SK-N-SH treated with all-trans-retinoic acid at 6 μM for 48 hours (cell line): ENCODE data around the gene TUBGCP2.

ENCODE experiments used
- ATAC-seq: fragments of 200-7000 bp; cut with Tn5 transposase; 3 replicates; pipeline ENCODE4 v1.9.1; 2020; ENCODE audit warnings: mild to moderate bottlenecking, moderate library complexity
- ARNTL ChIP-seq: fragments of 450-650 bp; formaldehyde crosslinking; IDR thresholded peaks from 2 replicates; pipeline ENCODE4 v1.5.0; 2020; ENCODE audit warnings: low read depth, mild to moderate bottlenecking, moderate library complexity, borderline replicate concordance
- BACH2 ChIP-seq: fragments of 250-450 bp; sonication (Bioruptor Pico); IDR thresholded peaks from 2 replicates; pipeline ENCODE4 v1.9.0; 2021; ENCODE audit warnings: mild to moderate bottlenecking, borderline replicate concordance
- CREB5 ChIP-seq: fragments of 250-450 bp; sonication (Bioruptor Pico); IDR thresholded peaks from 2 replicates; pipeline ENCODE4 v1.5.1; 2020; ENCODE audit warnings: low read depth, mild to moderate bottlenecking, moderate library complexity
- CSDC2 ChIP-seq: fragments of 250-450 bp; sonication (Bioruptor Pico); IDR thresholded peaks from 2 replicates; pipeline ENCODE4 v1.5.0; 2020; ENCODE audit warnings: mild to moderate bottlenecking, moderate library complexity
- ESRRG ChIP-seq: fragments of 250-450 bp; sonication (Bioruptor Pico); IDR thresholded peaks from 2 replicates; pipeline ENCODE4 v1.6.1; 2021; ENCODE audit warnings: mild to moderate bottlenecking
- GLIS3 ChIP-seq: fragments of 250-450 bp; sonication (Bioruptor Pico); IDR thresholded peaks from 2 replicates; pipeline ENCODE4 v1.5.0; 2020; ENCODE audit warnings: mild to moderate bottlenecking, moderate library complexity
- ISL1 ChIP-seq: fragments of 250-450 bp; sonication (Bioruptor Pico); IDR thresholded peaks from 2 replicates; pipeline ENCODE4 v2.1.2; 2022; ENCODE audit warnings: mild to moderate bottlenecking, moderate library complexity
- OSR1 ChIP-seq: fragments of 250-450 bp; sonication (Bioruptor Pico); IDR thresholded peaks from 2 replicates; pipeline ENCODE4 v1.8.0; 2022; ENCODE audit warnings: moderate library complexity, mild to moderate bottlenecking, inconsistent platforms
- POU6F1 ChIP-seq: fragments of 250-450 bp; sonication (Bioruptor Pico); IDR thresholded peaks from 2 replicates; pipeline ENCODE4 v1.8.0; 2021; ENCODE audit warnings: low read depth, mild to moderate bottlenecking, moderate library complexity, borderline replicate concordance
- PPARA ChIP-seq: fragments of 250-450 bp; sonication (Bioruptor Pico); IDR thresholded peaks from 2 replicates; pipeline ENCODE4 v1.5.0; 2020; ENCODE audit warnings: mild to moderate bottlenecking, borderline replicate concordance
- RARB ChIP-seq: fragments of 250-450 bp; sonication (Bioruptor Pico); IDR thresholded peaks from 2 replicates; pipeline ENCODE4 v1.8.0; 2021; ENCODE audit warnings: mild to moderate bottlenecking, moderate library complexity
- SNAI2 ChIP-seq: fragments of 250-450 bp; sonication (Bioruptor Pico); IDR thresholded peaks from 2 replicates; pipeline ENCODE4 v1.5.0; 2020; ENCODE audit warnings: mild to moderate bottlenecking, moderate library complexity
- TCF4 ChIP-seq: fragments of 250-450 bp; sonication (Bioruptor Pico); IDR thresholded peaks from 2 replicates; pipeline ENCODE4 v1.8.0; 2021; ENCODE audit warnings: mild to moderate bottlenecking, moderate library complexity, borderline replicate concordance
- TOX ChIP-seq: fragments of 250-450 bp; sonication (Bioruptor Pico); IDR thresholded peaks from 2 replicates; pipeline ENCODE4 v1.8.0; 2021; ENCODE audit warnings: mild to moderate bottlenecking, moderate library complexity, borderline replicate concordance
- ZC3H10 ChIP-seq: fragments of 250-450 bp; sonication (Bioruptor Pico); IDR thresholded peaks from 2 replicates; pipeline ENCODE4 v1.5.1; 2021; ENCODE audit warnings: mild to moderate bottlenecking, moderate library complexity
- ZFP3 ChIP-seq: fragments of 250-450 bp; sonication (Bioruptor Pico); IDR thresholded peaks from 2 replicates; pipeline ENCODE4 v1.5.0; 2020; ENCODE audit warnings: mild to moderate bottlenecking, moderate library complexity
- ZNF565 ChIP-seq: fragments of 450-650 bp; formaldehyde crosslinking; conservative IDR thresholded peaks from 2 replicates; pipeline ENCODE4 v1.5.0; 2020; ENCODE audit warnings: low read depth, mild to moderate bottlenecking, moderate library complexity
- ZNF70 ChIP-seq: fragments of 450-650 bp; formaldehyde crosslinking; IDR thresholded peaks from 2 replicates; pipeline ENCODE4 v1.5.0; 2020; ENCODE audit warnings: mild to moderate bottlenecking, moderate library complexity
- ZNF8 ChIP-seq: fragments of 450-650 bp; formaldehyde crosslinking; IDR thresholded peaks from 2 replicates; pipeline ENCODE4 v1.5.0; 2020; ENCODE audit warnings: mild to moderate bottlenecking, moderate library complexity
- TF ChIP-seq, protein P1 (sequence below): fragments of 250-450 bp; sonication (Bioruptor Pico); IDR thresholded peaks from 2 replicates; pipeline ENCODE4 v1.5.1; 2021; ENCODE audit warnings: mild to moderate bottlenecking, moderate library complexity

The TUBGCP2 gene

DNA sequence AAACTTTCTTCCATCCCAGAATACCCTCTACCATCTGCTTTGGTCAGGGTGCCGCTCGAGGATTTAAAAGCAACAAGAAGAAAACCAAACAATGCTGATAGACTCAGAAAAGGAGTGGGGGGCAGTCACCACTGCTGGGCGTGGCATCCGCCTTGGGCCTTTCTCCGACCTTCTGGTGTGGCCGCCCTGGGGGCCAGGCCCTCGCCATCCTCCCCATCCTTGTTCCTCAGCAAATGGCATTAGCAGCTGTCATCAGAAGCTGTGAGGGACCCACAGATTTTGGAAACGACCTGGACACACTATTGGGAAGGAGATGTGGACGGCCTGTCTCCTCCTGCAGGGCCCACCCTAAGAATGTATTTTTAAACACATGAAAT is 4.1 kb upstream of the TUBGCP2 start (continued):
- no peak for TF ChIP-seq ISL1 (CRISPR knock-in tag)
- TF ChIP-seq BACH2 = no peak
- no peak for TF ChIP-seq ZFP3 (CRISPR knock-in tag)
- TF ChIP-seq RARB (CRISPR knock-in tag) = no peak
- TF ChIP-seq PPARA (CRISPR knock-in tag) = no peak
- TF ChIP-seq, all 23 proteins: peak for 0

DNA sequence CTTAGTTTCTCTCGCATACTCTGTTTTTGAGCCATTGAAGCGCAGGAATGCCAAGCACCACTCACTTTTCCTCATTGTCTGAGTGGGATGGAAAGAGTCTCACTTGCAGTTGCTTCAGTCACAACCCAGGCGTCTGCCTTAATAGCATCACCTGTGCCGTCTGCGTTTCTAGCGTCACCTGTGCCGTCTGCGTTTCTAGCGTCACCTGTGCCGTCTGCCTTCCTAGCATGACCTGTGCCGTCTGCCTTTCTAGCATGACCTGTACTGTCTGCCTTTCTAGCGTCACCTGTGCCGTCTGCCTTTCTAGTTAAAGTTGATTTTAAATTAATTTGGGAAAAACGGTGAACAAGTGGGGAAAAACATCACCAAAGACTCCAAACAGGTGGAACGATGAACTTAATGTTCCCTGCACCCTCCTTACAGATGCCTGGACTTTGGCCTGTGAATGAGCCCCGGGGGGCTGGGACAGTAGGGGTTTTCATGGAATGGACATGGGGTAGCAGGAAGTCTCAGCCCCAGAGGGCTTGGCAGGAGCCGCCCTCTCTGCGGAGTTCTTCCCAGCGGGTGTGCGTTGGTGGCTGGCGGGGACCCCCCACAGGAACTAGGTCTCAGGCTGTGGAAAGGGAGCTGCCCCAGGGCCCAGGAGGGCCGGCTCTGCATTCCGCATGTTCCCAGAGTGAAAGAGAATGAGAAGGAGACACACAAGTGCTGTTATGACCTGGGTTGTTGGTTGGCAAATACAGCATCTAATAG is 3.5 kb upstream of the TUBGCP2 start:
- no peak for ATAC-seq

GRCh38 chr10:133311570-133311969 is 2.9 kb upstream of the TUBGCP2 start:
- no peak for ATAC-seq
- TF ChIP-seq CREB5 (CRISPR knock-in tag) (no peak), ZNF8 (CRISPR knock-in tag) (no peak), TOX (CRISPR knock-in tag) (no peak), ESRRG (CRISPR knock-in tag) (no peak), CSDC2 (CRISPR knock-in tag) (no peak), GLIS3 (no peak), SNAI2 (CRISPR knock-in tag) (no peak), RARB (CRISPR knock-in tag) (no peak), ISL1 (CRISPR knock-in tag) (no peak), ARNTL (CRISPR knock-in tag) (no peak), ZC3H10 (CRISPR knock-in tag) (no peak), ZFP3 (CRISPR knock-in tag) (no peak), POU6F1 (no peak), ZNF565 (CRISPR knock-in tag) (no peak), BACH2 (no peak), OSR1 (CRISPR knock-in tag) (no peak), ZNF70 (CRISPR knock-in tag) (no peak), PPARA (CRISPR knock-in tag) (no peak), TCF4 (CRISPR knock-in tag) (no peak)
- TF ChIP-seq, protein P1, sequence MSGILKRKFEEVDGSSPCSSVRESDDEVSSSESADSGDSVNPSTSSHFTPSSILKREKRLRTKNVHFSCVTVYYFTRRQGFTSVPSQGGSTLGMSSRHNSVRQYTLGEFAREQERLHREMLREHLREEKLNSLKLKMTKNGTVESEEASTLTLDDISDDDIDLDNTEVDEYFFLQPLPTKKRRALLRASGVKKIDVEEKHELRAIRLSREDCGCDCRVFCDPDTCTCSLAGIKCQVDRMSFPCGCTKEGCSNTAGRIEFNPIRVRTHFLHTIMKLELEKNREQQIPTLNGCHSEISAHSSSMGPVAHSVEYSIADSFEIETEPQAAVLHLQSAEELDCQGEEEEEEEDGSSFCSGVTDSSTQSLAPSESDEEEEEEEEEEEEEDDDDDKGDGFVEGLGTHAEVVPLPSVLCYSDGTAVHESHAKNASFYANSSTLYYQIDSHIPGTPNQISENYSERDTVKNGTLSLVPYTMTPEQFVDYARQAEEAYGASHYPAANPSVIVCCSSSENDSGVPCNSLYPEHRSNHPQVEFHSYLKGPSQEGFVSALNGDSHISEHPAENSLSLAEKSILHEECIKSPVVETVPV (CRISPR knock-in tag) = no peak

More for the DNA sequence above, 3.5 kb upstream of the TUBGCP2 start:
- TF ChIP-seq PPARA (CRISPR knock-in tag) (no peak), ZNF8 (CRISPR knock-in tag) (no peak), TCF4 (CRISPR knock-in tag) (no peak)

- ATAC-seq = no peak
- TF ChIP-seq ZC3H10 (CRISPR knock-in tag) (no peak), ZNF8 (CRISPR knock-in tag) (no peak), ZFP3 (CRISPR knock-in tag) (no peak), TCF4 (CRISPR knock-in tag) (no peak), ISL1 (CRISPR knock-in tag) (no peak), BACH2 (no peak), CREB5 (CRISPR knock-in tag) (no peak)
- TF ChIP-seq, protein P1 (CRISPR knock-in tag) = no peak
These were observed 2.1 kb upstream of the TUBGCP2 start for GRCh38 chr10:133310789-133311188.
